IMR-90 (cell line): ENCODE results near the gene CDC14A.

Experiments
- RFX5 ChIP-seq: IDR thresholded peaks from 2 replicates; pipeline ENCODE4 v1.8.0; 2012; ENCODE audit warnings: low read depth, mild to moderate bottlenecking, low read length, moderate library complexity
- TF ChIP-seq, protein P1 (sequence below): conservative IDR thresholded peaks from 2 replicates; pipeline ENCODE4 v1.5.1; 2012; ENCODE audit warnings: mild to moderate bottlenecking, low read depth, low read length, improper control_type of control experiment

DNA sequence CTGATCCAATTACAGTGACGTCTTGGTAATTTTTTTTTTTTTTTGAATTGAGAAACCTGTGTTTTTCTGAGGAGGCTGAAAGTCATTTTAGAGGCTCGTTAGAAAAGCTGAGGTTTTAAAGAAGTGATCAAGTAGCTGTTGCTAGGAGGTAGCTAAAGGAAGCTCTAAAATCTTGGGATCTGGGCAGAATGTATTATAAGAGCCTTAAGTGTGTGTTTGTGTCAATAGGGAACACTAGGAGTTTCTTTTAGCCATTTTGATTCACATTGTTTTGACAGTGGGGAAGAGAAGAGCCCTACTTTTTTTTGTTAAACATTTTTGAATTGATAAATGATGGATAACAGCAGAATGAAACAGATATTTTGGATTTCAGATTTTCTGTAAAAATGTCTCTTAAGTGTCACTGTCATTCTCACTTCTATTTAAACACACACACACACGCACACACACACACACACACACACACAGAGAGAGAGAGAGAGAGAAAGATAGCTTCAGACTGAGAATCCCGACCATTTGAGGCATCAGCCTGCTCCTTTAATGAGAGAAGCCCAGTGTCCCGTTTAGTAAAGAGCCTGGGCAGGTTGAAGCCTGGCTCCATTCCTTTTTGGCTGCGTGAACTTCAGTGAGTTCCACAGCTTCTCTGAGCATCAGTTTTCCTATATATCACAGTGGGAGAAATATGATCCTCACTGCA, 106.5 kb downstream of the CDC14A start:
- no peak for TF ChIP-seq RFX5
- TF ChIP-seq, protein P1, sequence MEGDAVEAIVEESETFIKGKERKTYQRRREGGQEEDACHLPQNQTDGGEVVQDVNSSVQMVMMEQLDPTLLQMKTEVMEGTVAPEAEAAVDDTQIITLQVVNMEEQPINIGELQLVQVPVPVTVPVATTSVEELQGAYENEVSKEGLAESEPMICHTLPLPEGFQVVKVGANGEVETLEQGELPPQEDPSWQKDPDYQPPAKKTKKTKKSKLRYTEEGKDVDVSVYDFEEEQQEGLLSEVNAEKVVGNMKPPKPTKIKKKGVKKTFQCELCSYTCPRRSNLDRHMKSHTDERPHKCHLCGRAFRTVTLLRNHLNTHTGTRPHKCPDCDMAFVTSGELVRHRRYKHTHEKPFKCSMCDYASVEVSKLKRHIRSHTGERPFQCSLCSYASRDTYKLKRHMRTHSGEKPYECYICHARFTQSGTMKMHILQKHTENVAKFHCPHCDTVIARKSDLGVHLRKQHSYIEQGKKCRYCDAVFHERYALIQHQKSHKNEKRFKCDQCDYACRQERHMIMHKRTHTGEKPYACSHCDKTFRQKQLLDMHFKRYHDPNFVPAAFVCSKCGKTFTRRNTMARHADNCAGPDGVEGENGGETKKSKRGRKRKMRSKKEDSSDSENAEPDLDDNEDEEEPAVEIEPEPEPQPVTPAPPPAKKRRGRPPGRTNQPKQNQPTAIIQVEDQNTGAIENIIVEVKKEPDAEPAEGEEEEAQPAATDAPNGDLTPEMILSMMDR: no peak
